GM18861 (cell line): ENCODE data around the gene CYP2E1.
"Not testable (repeated sequence)": the region's sequence is repeated elsewhere in the genome, so short reads cannot be mapped to it uniquely, and the experiment has no call there.

Experiments used
- ATAC-seq: cut with Tn5 transposase; IDR thresholded peaks from one replicate; pipeline ENCODE4 v1.9.1; 2021; ENCODE audit not compliant: unreplicated experiment

CYP2E1 gene

GRCh38 chr10:133528296-133528844 is 1.2 kb downstream of the CYP2E1 start:
- ATAC-seq = no peak

- no peak for ATAC-seq
Observed at GRCh38 chr10:133528845-133529575, 1.8 kb downstream of the CYP2E1 start.

- no peak for ATAC-seq
Observed at GRCh38 chr10:133529576-133529946, 2.4 kb downstream of the CYP2E1 start.

GRCh38 chr10:133530506-133530905 is 3.3 kb downstream of the CYP2E1 start:
- no peak for ATAC-seq

- ATAC-seq = no peak
Observed at GRCh38 chr10:133532871-133533270, 5.7 kb downstream of the CYP2E1 start.

GRCh38 chr10:133534417-133534816 is 7.3 kb downstream of the CYP2E1 start:
- ATAC-seq = no peak

GRCh38 chr10:133536198-133536597 is 9.0 kb downstream of the CYP2E1 start:
- ATAC-seq = no peak

GRCh38 chr10:133537546-133538545 is 10.7 kb downstream of the CYP2E1 start:
- ATAC-seq = no peak

GRCh38 chr10:133541441-133541975 is 14.3 kb downstream of the CYP2E1 start:
- not testable (repeated sequence) for ATAC-seq

- ATAC-seq = no peak
Observed at GRCh38 chr10:133544506-133544905, 17.3 kb downstream of the CYP2E1 start.

GRCh38 chr10:133554600-133554999 is 27.4 kb downstream of the CYP2E1 start:
- no peak for ATAC-seq

GRCh38 chr10:133555521-133555920 is 28.4 kb downstream of the CYP2E1 start:
- no peak for ATAC-seq

- no peak for ATAC-seq
Observed at GRCh38 chr10:133557381-133557780, 30.2 kb downstream of the CYP2E1 start.

GRCh38 chr10:133559216-133559615 is 32.1 kb downstream of the CYP2E1 start:
- ATAC-seq = no peak

GRCh38 chr10:133564816-133565215 is 37.7 kb downstream of the CYP2E1 start:
- no peak for ATAC-seq

GRCh38 chr10:133565441-133566294 is 38.5 kb downstream of the CYP2E1 start, which contains the start of gene SYCE1:
SYCE1 (minus strand) TSS chr10:133565583; CDS start chr10:133565529, 54 bp downstream.
- ATAC-seq = no peak

GRCh38 chr10:133567119-133567518 is 40.0 kb downstream of the CYP2E1 start:
- ATAC-seq = no peak

- no peak for ATAC-seq
Observed at GRCh38 chr10:133567609-133568286, 40.6 kb downstream of the CYP2E1 start.

- ATAC-seq = no peak
Observed at GRCh38 chr10:133568287-133568614, 41.1 kb downstream of the CYP2E1 start.
